GM19395 (cell line): ENCODE data around the gene OSBPL10.

Experiments used
- ATAC-seq: cut with Tn5 transposase; IDR thresholded peaks from one replicate; pipeline ENCODE4 v1.9.1; 2021; ENCODE audit warnings: mild to moderate bottlenecking, moderate library complexity; ENCODE audit not compliant: unreplicated experiment

OSBPL10 gene

DNA sequence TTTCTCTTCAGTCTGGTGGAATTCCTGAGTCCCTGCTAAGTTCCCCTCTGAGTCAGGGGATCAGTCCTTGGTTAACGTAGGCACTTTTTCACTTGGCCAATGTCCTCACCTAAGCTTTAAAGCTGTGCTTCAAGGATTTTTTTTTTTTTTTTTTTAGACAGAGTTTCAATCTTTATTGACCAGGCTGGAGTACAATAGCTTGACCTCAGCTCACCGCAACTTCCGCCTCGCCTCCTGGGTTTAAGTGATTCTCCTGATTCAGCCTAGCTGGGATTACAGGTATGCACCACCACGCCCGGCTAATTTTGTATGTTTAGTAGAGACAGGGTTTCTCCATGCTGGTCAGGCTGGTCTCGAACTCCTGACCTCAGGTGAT is 228.0 kb downstream of the OSBPL10 start:
- ATAC-seq = no peak

DNA sequence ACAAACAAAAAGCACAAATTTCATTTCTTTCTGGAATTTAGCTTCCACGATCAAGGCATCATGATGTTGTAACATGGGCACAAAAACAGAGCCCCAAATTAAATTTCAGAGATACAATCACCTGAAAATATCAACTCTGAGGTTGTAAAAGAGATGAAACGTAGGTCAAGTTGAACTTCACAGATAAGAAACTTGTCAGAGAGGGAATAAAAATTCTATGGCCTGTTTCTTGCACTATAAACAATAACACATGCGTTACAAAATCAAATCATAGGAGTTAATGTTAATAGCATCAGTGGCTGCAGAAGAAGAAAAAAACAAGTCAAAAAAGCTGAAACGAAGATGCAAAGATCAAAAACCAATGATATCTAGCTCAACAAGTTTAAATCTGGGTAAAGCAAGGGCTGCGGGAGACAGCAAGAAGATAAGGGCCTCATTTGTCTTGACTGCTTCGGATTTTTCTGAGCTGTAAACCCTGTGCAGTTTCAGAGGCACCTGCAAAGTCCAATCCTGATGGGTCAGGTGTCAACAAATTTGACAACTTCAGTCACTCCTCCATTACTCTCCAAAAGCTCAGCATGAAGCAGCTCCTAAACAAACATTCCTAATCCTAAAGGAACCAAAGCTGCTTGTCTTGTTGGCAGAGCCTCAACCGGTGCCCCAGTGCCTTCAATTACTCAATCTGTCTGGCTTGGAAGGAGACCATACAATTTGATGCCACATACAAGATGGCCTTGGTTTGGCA is 228.6 kb downstream of the OSBPL10 start:
- ATAC-seq = no peak

DNA sequence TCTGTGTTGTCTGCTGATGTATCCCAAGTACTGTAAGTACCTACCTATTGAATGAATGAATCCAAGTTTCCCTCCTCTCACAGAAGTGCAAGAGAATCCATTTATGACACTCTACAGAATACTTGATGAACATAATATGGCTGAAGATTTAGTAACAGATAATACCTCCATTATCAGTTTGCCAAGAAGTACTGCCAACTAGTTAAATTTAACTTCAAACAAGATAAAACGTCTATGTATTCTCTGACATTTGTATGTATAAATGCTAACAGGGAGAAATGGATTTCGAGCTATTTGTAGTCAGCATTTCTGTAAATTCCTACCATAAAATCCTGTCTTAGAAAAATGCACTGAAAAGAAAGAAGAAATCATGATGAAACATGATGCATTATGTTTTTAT is 230.7 kb downstream of the OSBPL10 start:
- ATAC-seq = no peak

DNA sequence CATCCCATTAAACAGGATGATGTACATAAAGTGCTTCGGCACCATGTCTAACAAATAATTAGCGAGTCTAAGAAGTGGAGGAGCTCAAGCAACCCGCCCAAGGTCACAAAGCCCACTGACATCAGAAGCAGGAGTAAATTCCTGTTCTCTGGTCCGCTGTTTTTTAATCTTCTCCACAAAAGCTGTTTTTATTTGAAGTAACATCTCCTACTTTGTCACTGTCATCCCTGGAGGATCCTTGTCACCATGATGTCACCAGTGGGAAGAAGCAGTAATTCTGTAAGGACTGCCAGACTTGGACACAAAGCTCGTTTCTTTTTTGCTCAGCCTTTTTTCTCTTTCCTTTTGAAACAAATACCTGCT is 232.1 kb downstream of the OSBPL10 start:
- no peak for ATAC-seq

DNA sequence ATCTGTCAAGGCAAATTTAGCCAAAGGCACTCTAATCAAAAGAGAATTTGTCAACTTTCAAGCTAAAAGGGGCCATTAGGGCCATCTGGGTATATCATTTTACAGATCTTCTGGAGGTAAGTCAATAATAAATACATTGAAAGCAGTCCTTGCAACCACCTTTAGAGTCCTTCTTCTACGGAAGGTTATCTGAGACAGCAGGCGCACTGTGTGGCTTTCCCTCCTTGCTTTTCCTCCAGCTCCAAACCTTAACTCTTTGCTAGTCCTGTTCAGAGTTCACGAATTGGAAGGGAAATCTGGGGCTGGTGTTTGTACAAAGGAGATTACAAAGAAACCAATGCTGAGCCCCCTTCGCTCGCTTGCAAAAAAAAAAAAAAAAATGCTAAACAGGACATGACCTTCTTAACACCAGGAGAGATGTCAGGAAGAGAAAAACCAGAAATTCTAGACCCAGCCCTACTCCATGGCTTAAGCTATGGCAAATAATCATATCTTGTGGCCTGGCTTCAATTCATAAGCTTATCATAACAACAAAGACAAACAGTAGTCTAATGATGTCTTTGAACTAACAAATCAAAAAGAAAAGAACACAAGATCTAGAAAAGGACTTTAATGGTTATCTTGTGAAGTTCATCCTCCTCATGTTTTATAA is 232.7 kb downstream of the OSBPL10 start:
- ATAC-seq = no peak

DNA sequence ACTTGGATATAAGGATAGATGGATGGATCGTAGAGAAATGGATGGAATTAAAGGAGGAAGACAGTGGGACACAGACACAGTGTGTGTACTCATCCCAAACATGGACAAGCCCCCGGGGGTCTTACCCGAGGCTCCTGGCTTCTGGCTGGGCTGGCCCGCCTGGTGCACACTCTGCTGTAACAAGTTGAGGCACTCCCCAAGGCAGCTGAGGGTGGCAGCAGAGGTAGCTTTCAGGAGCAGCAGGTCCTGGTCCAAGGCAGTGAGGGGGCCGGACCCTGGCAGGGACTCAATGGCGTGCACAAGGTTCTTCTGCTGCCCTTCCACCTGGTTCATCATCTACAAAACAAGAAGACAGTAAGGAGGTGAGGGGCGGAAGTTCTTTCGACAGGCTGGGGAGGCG is 233.3 kb downstream of the OSBPL10 start:
- no peak for ATAC-seq

DNA sequence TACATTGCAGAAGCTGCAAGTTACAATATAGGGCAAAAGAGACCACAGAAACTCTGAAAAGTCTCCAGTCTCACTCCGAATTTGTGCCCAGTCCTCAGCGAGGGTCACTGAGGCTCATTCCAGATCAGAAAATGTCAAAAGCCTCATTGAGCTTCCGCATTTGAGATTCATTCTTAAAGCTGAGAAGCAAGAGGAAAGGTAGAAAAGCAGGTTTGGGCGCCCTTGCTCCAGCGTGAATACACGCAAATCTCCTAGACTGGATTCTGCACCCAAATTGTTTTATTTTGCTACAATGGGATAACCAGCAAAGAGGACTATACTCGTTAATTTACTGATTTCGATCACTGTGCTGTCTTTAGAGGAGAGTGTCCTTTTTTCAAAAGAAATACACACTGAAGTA is 236.1 kb downstream of the OSBPL10 start:
- no peak for ATAC-seq

DNA sequence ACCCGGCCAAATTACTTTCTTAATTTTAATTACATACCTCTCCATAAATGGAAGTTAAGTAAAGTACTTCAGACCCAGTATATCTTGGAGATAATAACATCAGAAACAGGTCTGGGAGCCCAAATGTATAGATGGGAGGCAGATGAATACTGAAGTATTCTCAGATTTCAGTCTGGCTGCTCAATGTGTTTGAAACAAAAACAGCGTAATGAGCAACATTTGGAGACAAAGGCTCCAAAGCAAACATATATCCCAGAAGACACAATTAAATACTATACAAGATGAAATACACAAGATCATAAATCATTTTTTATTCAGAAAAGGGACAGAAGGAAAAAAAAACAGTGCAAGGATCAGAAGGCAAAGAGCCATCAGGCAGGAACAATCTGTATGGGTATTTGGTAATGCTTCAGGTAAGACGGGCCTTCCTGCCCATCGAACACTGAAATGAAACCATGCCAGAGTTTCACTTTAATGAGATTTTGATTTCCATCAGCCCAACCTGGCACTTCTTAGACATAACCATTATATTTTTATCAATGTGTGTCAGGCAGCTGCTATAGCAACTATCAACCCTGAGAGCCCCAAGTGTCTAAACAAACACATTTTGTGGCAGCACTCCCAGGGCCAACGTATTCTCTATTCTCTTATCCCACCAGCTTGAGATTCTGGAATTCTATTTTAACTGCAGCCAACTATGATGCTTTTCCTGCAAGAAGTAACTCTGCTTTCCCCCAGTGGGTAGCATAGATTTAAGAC is 237.6 kb downstream of the OSBPL10 start:
- no peak for ATAC-seq

DNA sequence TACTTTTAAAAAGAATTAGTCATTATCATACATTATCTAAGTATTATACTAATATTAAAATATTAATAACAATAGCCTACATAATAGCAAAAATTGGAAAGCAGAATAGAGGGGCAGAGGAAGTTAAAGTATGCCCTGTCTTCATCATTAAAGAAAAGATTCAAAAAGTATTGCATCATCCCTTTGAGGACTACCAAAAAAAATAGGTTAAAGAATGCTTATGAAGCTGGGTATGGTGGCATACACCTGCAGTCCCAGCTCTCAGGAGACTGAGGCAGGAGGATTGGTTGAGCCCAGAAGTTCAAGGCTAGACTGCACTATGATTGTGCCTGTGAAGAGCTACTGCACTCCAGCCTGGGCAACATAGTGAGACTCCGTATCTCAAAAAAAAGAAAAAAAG is 240.7 kb downstream of the OSBPL10 start:
- no peak for ATAC-seq

DNA sequence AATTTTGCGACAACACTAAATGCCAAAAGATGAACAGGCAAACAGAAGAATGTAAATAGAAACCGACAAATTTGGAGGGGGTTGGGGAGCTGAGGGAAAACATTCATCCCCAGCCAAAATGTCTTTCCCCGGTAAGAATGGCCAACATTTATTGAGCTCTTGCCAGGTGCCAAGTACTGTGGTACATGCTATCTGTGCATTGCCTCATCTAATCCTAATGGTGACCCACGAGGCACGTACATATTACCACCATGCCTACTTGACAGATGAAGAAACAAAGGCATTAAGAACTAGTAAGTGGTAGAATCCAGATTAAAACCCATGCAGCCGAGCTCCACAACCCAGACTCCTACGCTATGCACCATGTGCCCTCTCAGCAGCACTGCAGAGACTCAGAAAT is 242.7 kb downstream of the OSBPL10 start:
- ATAC-seq = no peak

DNA sequence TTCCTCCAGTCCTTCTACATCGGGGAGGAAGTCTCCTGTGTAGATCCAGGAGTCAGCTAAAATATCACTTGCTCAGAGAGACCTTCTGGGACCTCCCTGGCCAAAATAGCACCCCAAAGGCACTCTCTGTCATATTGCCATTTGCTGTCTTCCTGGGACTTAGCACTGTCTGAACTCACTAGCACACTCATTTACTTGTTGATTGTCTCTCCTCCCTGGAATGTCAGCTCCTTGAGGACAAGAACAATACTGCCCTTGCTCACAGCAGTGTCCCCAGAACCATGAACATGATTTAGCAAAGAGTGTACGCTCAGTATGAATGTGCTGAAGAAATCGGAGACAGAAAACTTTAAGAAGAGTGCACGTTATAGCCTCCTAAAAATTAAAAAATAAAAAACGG is 245.4 kb downstream of the OSBPL10 start:
- ATAC-seq = no peak

DNA sequence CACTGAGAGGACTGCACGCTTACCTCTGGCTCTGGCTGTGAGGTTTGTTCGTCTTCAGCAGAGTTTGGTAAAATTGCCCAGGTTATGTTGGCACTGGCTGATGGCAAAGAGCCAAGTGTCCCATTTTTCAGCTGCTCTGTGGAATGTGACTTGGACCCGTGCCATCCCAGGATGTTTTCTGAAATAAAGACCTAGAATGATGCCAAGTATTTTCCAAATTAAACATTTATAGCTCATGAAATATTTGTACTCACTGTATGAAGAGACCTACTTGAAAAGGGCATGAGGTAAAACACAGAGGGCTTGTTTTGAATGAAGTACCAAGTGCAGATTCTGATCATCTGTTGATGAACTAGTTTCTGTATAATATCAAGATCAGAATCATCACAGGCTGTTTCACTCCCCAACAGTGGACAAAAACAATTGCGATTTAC is 247.8 kb downstream of the OSBPL10 start:
- no peak for ATAC-seq

DNA sequence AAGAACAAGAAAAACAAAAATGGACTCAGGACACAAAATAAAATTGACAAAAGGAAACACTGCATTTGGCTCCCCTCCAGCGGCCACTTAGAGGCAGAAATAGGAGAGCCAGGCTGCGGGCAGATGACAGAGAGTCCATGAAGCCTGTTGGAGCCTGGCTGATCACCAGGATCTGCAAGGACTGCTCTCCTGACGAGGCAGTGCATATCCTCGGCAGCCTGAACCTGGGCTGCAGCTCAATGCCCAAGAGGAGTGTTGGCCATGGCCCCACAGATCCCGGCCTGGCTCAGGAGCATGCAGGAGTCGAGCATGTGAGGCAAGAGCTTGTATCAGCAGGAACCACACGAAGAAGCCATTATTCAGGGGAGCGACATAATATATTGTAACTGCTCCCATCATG is 248.5 kb downstream of the OSBPL10 start:
- ATAC-seq = no peak

DNA sequence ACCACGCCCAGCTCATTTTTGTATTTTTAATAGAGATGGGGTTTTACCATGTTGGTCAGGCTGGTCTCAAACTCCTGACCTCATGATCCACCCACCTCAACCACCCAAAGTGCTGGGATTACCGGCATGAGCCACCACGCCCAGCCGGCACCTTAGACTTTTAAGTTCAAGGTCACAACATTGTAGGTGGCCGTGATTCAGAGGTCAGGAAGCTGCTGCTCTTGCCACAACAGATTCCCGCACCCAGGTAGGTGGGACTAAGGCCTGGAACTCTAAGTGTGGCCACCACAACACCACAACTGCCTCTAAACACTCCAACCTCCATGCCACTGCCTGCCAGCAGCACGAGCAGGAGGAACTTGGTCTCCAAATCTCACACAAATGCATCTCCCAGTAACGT is 251.5 kb downstream of the OSBPL10 start:
- ATAC-seq = no peak

DNA sequence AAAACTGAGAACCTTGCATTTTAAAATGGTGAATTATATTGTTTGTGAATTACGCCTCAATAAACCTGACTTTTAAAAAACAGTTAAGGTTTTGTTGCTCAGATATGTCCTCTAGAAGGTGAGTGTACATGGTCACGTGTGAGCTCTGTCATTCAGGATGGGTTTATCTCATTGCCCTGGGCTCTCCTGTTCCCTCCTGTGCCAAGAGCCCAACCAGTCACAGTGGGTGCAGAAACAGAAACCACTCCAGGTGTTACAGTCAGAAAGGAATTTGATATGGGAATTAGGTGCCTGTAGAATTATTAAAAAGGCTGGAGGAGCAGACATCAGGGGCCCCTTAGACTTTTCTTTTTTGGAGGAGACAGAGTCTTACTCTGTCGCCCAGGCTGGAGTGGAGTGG is 252.0 kb downstream of the OSBPL10 start:
- no peak for ATAC-seq

DNA sequence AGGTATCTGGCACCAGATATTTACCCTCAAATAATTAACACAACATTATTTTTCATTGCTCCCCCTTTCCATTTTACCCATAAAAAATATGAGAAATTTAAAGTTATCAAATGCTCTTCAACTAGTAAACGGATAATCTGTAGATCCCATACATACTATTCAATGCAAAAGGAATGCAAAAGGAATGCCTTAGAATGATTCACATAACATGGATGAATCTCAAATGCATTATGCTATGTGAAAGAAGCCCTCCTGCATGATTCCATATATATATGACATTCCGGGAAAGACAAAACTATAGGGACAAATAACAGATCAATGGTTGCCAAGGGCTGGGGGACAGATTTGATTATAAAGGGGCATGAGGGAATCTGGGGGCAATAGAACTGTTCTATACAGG is 252.7 kb downstream of the OSBPL10 start:
- ATAC-seq = no peak

DNA sequence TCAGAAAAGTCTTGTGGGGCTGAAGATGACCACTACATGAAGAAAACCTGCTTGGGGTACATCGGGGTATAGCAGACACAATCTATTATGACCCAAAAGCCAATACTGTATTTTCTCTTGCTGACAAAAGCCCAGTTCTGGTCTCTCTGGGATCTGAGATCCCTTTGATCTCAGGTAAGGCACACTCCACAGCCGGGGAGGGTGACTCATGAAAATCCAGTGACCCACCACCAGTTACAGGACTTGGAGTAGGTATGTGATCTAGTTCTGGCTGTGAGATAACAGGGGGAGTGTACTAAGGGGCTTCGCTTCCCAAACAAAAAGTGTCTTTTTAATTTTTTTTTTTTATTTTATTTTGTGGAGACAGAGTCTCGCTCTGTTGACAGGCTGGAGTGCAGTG is 255.1 kb downstream of the OSBPL10 start:
- ATAC-seq = no peak

DNA sequence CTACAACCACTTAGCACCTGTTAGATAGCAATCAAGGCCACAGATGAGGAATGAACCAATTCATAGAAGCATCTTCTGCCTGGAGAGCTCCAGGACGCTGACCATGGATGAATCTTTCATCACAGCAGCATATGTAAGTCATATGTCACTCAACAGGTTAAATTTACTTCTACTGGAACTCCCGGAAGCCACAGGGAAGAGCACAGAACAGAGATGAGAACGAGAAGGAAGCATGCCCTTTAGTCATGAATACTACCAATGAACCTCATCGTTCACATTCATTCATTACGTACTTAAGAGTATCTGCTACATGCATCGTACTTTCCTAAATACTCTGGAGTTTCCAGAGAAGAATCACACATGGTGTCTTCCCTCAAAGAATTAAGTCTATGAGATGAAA is 255.5 kb downstream of the OSBPL10 start:
- ATAC-seq = no peak

DNA sequence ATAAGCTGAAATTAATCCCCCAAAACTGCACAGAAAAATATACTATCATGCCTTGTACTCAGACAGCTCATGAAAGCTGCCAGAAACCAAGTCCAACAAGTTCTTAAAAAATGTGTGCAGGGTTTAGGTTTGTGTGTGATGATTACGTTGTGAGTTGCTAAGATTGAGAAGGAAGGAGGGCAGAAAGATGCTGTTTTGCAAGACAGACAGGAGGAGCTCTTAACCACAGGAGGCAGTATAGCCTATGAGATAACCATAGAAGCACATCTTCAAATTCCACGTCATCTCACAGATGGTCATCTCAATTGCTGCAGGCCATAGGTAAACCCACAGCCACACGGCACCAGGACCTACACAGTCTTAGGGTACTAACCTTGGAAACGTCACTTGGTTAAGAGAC is 256.4 kb downstream of the OSBPL10 start:
- peak; percentile 63 for ATAC-seq

DNA sequence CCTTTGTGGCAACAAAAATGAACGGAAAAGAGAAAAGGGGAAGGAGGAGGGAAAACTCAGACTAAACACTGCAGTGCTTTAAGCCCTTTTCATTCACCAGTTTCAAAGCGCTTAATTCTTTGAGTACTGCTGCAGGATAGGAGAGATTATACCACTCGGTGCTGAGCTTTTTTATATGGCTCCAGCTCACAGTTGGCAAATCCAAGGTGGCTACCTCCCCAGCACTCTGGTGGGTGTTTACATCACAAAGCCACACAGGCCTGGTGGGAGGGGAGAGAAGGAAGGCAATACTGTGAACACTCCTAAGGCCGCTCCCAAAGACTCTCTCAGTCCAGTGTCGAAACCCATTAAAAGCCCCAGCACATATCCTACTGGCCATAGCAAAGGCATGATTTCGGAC is 256.9 kb downstream of the OSBPL10 start:
- ATAC-seq = no peak

DNA sequence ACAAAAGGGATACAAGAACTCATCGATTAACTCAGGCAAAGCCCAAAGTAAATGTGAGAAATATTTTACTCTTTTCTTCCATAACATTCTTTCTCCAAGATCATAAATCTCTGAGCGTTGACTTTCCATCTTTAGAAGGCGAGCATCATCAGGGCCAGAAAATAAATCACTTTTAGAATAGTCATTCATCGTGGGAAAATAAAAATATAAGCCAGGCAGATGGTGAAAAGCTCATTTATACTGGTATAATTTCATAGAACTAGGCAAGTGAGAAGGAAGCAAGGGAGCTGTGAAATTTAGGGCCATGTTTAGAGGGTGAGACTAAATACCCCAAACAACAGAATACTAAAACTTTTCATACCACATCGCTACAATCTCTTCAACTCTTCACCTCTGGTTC is 257.4 kb downstream of the OSBPL10 start:
- no peak for ATAC-seq

DNA sequence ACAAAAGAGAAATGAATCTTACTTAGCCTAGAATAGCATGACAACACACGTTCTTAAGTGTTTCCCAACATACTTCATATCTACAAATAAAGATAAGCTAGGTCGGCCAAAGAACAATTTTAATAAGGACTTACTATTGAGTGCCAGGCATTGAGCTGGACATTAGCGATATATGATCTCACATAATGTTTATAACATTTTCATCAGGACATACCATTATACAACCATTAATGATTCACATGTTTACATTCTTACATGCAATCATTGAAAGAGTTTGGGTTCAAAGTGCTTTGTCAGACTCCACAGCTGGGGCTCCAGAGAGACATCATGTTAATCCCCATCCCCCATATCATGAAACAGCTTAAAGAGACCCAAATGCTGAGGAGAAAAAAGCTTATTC is 259.4 kb downstream of the OSBPL10 start:
- no peak for ATAC-seq
